ENCODE results near the gene OTOG.
A peak's percentile ranks its signal among the peaks of the same experiment; 100 is the strongest.

Gene OTOG

GRCh38 chr11:17596711-17597110, 49.7 kb downstream of the OTOG start:
- H3K36me3 ChIP-seq (ENCODE audit: control insufficient read depth, low read length): no peaks in the 10 kb centered on the region
- no peaks in the 10 kb centered on the region for H3K9me2 ChIP-seq (replicated peaks; ENCODE audit: control insufficient read depth, low read length)
- no peaks in the 10 kb centered on the region for H3F3A ChIP-seq (ENCODE audit: control insufficient read depth, insufficient read depth)
- no peak overlapping the region for H3K4me2 ChIP-seq (ENCODE audit: low read length)
- H3K27me3 ChIP-seq (ENCODE audit: control insufficient read depth, low read length): no peaks in the 10 kb centered on the region
- TF ChIP-seq EZH2phosphoT487 (IDR thresholded peaks at IDR 0.05; ENCODE audit: borderline replicate concordance, low read length) (no peak), CTCF (IDR thresholded peaks at IDR 0.05; ENCODE audit: low read depth, low read length, poor library complexity, severe bottlenecking) (no peak)
- H3K4me3 ChIP-seq (ENCODE audit: low read length): no peak overlapping the region
- H3K4me1 ChIP-seq (ENCODE audit: control insufficient read depth, low read length): no peaks in the 10 kb centered on the region
- no peaks in the 10 kb centered on the region for H3K79me2 ChIP-seq (ENCODE audit: control insufficient read depth, low read length)
- no peaks in the 10 kb centered on the region for H3K9me3 ChIP-seq (ENCODE audit: control insufficient read depth, insufficient read depth, low read length)
- H3K27ac ChIP-seq (ENCODE audit: low read depth, low read length): no peak overlapping the region
- H4K20me1 ChIP-seq (ENCODE audit: control insufficient read depth, insufficient read depth, low read depth, low read length): no peaks in the 10 kb centered on the region

- Histone ChIP-seq H3K79me2 (ENCODE audit: control insufficient read depth, low read length) (no peaks in the 10 kb centered on the region), H3K36me3 (ENCODE audit: control insufficient read depth, low read length) (no peaks in the 10 kb centered on the region), H3K9me2 (replicated peaks; ENCODE audit: control insufficient read depth, low read length) (no peaks in the 10 kb centered on the region), H3K4me2 (ENCODE audit: low read length) (no peak overlapping the region), H3K4me3 (ENCODE audit: low read length) (no peak overlapping the region), H3K27ac (ENCODE audit: low read depth, low read length) (no peak overlapping the region), H3K4me1 (ENCODE audit: control insufficient read depth, low read length) (no peaks in the 10 kb centered on the region), H4K20me1 (ENCODE audit: control insufficient read depth, insufficient read depth, low read depth, low read length) (no peaks in the 10 kb centered on the region), H3K9me3 (ENCODE audit: control insufficient read depth, insufficient read depth, low read length) (no peaks in the 10 kb centered on the region), H3K27me3 (ENCODE audit: control insufficient read depth, low read length) (no peaks in the 10 kb centered on the region), H3F3A (ENCODE audit: control insufficient read depth, insufficient read depth) (no peaks in the 10 kb centered on the region)
- TF ChIP-seq CTCF (IDR thresholded peaks at IDR 0.05; ENCODE audit: low read depth, low read length, poor library complexity, severe bottlenecking): no peak
- TF ChIP-seq EZH2phosphoT487 (IDR thresholded peaks at IDR 0.05; ENCODE audit: borderline replicate concordance, low read length): no peak
Measured at GRCh38 chr11:17597770-17598169, 50.7 kb downstream of the OTOG start.

GRCh38 chr11:17598700-17599459, 51.8 kb downstream of the OTOG start:
- Histone ChIP-seq H3K4me3 (ENCODE audit: low read length) (no peak overlapping the region), H3K27me3 (ENCODE audit: control insufficient read depth, low read length) (no peaks in the 10 kb centered on the region), H3K27ac (ENCODE audit: low read depth, low read length) (no peak overlapping the region), H3K4me1 (ENCODE audit: control insufficient read depth, low read length) (no peaks in the 10 kb centered on the region), H3K79me2 (ENCODE audit: control insufficient read depth, low read length) (no peaks in the 10 kb centered on the region), H3K4me2 (ENCODE audit: low read length) (no peak overlapping the region), H3K9me2 (replicated peaks; ENCODE audit: control insufficient read depth, low read length) (no peaks in the 10 kb centered on the region), H4K20me1 (ENCODE audit: control insufficient read depth, insufficient read depth, low read depth, low read length) (no peaks in the 10 kb centered on the region), H3K9me3 (ENCODE audit: control insufficient read depth, insufficient read depth, low read length) (no peaks in the 10 kb centered on the region), H3F3A (ENCODE audit: control insufficient read depth, insufficient read depth) (no peaks in the 10 kb centered on the region), H3K36me3 (ENCODE audit: control insufficient read depth, low read length) (no peaks in the 10 kb centered on the region)
- TF ChIP-seq EZH2phosphoT487 (IDR thresholded peaks at IDR 0.05; ENCODE audit: borderline replicate concordance, low read length) (no peak), CTCF (IDR thresholded peaks at IDR 0.05; ENCODE audit: low read depth, low read length, poor library complexity, severe bottlenecking) (peak; percentile 91)

All from DOHH2 (cell line).